Renal pelvis (tissue), 4 donors: Measurements from ENCODE around the gene RAB8A. TPM values are rescaled to one million over a fixed set of nuclear protein-coding genes. Genes with fewer than 3 reads are reported as not detected.
"Not testable (repeated sequence)": the region's sequence is repeated elsewhere in the genome, so short reads cannot be mapped to it uniquely, and the experiment has no call there.

Source experiments
- DNase-seq: peaks from one replicate; pipeline ENCODE4 v3.0.0-alpha.2; 2013
- polyA plus RNA-seq, 3 donors: library from polyadenylated mRNA; unstranded; fragments of 120-200 nt; gene quantifications; one replicate each; pipeline ENCODE4 v1.2.1, GENCODE V29; 2013; ENCODE audit not compliant: insufficient read length in 3 of 3

RAB8A gene
- polyA plus RNA-seq, 3 donors = 69.8 to 92.8 (median 89.6) TPM

DNA sequence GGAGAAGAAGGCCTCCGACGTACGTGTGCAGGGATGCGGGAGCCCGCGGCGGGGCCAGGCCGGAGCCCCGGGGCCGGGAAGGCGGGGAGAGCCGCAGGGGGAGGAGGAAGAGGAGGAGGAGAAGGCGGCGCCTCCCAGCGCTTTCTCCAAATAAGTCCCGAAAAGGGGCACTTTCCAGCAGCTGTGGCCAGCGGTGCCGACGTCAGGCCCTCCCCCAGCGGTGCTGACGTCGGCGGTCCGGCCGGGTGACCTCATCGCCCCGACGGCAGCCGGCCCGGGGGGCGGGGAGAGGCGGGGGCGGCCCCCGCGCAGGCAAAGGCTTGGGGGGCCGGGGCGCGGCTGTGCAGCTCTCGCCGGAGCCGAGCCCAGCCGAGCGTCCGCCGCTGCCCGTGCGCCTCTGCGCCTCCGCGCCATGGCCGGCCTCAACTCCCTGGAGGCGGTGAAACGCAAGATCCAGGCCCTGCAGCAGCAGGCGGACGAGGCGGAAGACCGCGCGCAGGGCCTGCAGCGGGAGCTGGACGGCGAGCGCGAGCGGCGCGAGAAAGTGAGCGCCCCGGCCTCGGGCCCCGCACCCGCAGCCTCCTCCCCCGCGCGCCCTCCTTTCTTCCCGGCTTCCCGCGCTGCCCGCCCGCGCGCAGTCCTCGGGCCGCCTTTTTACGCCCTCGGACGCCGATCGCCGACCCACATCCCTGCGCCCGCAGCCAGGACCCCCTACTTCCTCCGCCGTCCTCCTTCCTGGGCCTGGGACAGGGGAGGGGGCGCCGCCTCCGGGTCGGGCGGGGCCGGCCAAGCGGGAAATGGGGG lies 35.3 kb upstream of the RAB8A start, which contains the start of gene TPM4:
Gene TPM4 (plus strand): TSS at position 342 of the 804 bp plus-strand sequence. CDS start 71 bp downstream, at position 413.
- peak; percentile 93 for DNase-seq

DNA sequence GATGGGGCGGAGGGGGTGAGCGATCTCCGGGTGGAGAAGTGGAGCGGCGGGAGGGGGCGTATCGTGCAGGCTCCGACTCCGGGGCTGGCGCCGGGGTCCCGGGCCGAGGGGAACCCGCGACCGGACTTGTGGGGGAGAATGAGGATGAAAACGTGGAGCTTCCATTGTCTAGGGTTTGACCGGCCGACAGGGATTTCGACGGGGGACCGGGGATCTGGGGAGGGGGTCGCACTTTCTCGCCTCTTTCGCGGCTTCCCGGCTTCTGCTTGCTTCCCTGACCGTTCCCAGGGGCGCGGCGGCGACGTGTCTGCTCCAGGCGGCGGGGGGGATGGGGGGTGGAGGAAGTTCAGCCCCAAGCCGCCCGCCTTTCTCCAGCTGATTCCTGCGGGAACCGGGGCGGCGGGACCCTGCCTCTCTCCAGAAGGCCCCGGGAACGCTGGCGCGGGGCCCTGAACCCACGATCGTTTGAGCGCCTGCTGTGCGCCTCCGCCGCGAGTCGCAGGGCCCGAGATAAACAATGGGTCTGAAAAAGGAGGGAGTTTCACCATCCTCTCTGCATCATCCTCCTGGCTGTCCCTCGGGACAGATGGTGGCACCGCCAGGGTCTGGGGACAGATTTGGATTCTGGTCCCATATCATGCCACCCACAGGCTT lies 34.6 kb upstream of the RAB8A start:
- no peak for DNase-seq

DNA sequence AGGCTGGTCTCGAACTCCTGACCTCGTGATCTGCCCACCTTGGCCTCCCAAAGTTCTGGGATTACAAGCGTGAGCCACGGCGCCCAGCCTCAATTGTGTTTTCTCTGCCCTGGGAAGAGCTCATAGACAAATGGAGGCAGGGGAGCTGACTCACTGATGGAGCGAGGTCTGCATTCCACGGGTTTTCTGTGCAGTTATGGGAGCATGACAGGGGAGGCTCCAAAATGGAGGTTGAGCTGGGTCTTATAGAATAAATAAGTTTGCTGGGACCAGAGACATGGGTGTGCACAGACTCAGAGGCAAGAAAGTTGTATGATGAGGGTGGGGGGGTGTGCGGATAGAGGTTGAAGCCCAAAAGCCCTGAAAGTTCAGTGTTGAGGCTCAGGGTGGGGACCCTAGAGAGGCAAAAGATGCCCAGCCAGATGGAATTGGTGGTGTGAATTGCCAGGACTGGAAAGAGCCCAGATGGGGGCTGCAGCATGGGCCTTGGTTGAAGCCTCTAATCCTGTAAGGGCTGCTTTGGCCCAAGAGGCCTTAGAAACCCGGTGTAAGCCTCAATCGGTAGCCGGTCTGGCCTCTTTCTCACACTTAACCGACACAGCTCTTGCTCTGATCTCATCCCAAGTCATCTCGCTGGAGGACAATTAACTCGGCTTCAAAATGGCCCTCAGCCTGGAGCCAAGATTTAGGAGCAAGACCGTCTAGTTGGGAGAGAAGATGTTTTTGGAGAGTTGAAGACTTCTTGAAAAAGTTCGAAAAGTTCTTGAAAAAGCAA lies 33.5 kb upstream of the RAB8A start:
- DNase-seq = no peak

DNA sequence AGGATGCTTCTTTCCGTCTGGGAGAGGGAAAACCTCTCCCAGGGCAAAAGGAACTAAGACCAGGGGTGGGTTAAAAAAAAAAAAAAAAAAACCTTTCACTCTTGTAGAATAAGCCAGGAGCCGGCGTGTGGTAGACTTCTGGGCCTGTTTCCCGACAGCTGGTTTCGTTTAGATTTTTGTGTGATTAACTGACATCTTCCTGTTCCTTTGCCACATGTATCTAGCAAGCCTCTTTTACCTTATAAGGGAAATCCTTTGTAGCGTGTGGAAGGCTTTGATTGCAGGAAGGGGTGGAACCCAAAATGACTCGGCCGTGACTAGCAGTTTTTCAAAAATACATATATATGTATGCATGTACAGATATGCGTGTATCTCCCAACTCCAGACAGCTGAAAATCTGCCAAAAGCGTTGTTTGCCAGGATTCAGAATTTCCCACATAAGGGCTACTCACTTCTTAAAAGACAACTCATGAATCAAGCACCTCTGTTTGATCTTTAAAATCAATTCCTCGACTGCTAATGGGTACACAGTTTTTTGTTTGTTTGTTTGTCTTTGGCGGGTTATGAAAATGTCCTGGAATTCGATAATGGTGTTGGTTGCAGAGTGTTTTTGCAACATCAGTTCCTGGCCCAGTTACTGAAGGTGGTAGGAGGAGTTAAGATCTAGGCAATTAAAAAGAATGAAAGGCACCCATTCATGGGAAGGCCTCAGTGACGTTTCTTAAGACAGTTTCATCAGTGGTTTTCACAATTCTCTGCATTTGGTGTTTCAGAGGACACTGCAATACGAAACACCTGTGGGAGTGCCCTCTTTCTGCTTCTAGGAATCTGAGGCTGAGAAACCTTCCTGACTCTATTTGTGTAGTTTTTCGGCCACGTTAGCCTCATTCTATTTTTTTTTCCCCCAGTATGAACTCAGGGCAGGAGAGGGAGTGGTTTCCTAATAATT lies 32.7 kb upstream of the RAB8A start:
- DNase-seq = peak; percentile 90

DNA sequence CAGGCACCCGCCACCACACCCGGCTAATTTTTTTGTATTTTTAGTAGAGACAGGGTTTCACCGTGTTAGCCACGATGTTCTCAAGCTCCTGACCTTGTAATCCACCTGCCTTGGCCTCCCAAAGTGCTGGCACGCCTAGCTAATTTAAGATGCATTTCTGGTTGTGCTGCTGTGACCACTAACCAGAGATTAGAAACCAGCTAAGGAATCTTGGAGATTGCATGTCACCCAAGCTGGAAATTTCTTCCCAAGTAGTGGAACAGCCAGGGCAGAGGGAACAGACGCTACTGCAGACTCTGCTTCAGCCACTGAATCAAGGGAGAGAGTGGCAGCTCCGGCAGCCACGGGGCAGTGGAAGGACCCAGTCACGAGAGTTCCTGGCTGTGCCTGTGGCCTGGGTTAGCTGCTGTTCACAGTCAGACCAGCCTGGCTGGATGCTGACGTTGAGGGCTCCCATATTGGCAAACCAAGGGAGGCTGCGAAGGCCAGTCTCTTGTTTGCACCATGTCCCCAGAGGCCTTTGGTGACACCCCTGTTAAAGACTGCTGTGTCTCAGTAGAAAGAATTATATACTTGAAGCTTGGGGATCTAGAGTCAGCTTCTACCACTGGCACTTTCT lies 27.5 kb upstream of the RAB8A start:
- no peak for DNase-seq

DNA sequence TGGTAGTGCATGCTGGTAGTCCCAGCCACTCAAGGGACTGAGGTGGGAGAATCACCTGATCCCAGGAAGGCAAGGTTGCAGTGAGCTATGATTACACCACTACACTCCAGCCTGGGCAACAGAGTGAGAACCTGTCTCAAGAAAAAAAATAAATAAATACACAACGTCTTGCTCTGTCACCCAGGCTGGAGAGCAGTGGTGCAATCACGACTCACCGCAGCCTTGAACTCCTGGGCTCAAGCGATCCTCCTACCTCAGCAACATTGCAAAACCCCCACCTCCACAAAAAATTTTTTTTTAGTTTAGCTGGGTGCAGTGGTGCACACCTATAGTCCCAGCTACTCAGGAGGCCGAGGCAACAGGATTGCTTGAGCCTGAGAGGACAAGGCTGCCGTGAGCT lies 26.6 kb upstream of the RAB8A start:
- no peak for DNase-seq

DNA sequence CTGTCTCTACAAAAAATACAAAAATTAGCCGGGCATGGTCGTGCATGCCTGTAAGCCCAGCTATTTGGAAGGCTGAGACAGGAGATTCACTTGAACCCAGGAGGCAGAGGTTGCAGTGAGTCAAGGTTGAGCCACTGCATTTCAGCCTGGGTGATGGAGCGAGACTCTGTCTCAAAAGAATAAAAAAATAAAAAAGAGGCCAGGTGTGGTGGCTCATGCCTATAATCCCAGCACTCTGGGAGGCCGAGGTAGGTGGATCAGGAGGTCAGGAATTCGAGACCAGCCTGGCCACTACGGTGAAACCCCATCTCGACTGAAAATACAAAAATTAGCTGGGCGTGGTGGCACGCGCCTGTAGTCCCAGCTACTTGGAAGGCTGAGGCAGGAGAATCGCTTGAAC lies 24.3 kb upstream of the RAB8A start:
- DNase-seq = not testable (repeated sequence)

DNA sequence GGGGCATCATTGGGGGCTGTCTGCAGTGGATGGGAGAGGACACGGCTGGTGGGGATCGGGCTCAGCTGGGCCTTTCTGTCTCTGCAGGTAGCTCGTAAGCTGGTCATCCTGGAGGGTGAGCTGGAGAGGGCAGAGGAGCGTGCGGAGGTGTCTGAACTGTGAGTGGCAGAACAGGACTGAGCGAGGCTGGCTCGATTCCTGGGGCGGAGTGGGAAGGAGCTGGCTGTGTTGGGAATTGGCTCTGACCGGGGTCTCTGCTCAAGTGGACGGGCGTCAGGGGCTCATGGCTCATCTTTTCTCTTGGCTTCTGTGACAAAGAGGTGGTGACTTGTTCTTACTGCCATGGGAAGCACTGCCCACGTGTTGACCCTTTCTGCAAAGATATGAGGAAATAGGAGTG lies 23.7 kb upstream of the RAB8A start:
- DNase-seq = no peak

DNA sequence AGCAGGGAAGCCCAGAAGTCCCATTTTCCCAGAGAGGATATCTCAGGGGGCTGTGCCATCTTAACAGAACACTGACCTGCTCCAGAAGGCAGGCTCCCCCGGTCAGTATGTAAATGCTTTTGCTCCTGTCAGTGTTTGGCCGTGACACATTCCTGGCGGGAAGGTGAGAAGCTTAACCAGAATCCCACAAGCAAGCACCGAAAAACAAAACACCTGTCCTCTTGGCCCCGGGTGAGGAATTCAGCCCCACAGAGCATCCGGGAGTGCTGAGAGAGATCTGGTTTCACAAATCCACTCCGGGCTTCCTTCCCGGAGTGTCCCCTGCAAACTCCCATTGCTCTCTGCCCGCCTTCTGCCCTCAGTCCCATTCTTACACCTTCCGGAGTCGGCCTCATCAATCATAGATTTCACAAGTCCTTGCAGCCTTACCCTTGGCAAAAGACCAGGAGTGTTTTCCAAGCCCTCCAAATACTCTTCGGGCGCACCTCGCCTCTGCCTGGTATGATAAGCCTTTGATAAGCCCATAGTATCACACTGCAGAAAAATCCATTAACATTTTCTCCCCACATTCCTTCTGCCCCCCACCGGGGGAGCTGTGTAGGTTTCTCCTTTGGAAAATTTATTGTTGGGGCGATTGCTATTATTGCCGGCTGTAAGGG lies 23.2 kb upstream of the RAB8A start:
- DNase-seq = no peak

DNA sequence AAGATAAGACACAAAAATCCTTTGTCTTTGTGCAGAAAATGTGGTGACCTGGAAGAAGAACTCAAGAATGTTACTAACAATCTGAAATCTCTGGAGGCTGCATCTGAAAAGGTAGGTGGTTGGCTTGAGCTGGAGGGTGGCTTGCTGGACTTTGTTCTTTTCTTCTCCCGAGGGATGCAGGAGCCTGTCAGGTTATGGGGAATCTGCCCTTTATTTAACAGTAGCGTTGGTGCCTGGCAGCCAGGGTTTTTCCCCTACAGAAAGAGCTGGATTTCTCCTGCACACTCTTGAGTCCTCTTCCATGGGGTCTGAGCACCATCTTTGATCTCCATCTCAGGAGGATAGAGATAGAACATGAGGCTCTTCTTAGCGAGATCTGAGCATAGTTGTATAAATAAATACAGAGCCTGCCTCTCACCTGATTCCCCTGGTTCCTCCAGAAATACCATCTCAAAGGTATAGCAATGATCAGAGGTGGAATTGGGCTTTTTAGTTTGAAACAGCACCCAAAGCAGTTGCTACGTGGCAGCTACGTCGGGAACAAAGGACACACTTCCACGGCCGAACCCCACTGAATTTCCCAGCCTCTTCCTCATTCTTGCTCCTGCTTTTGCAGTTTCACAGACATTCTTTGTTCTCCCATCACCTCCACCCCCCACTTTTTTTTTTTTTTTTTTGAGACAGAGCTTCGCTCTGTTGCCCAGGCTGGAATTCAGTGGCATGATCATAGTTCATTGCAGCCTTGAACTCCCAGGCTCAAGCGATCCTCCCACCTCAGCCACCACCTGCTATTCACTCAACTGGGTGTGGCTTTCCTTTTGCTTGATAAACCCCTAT lies 22.5 kb upstream of the RAB8A start:
- no peak for DNase-seq

DNA sequence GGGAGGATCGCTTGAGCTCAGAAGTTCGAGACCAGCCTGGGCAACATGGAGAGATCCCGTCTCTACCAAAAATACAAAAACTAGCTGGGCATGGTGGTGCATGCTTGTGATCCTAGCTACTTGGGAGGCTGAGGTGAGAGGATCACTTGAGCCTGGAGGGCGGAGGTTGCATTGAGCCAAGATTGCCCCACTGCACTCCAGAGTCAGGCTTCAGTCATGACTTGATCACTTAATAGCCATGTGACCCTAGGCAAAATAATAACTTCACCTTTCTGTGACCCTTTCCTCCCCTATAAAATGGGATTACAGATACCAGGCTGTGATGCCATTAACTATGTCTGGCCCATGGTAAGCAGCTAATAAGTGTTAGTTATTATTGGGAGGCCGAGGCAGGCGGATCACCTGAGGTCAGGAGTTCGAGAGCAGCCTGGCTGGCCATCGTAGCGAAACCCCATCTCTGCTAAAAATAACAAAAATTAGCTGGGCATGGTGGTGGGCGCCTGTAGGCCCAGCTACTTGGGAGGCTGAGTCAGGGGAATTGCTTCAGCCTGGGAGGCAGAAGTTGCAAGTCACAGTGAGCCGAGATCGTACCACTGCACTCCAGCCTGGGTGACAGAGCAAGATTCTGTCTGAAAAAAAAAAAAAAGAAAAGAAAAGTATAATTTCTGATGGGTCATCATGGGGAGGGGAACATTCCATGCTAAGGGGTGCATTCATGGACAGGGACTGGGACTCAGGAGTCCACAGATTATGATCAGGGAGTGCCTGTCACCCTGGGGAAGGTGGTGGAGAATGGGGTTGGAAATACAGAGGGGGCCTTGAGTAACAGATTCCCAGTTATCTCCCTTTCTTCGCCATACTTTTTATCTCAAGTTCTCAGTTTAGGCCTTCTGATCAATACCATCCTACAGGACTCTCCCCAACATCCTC lies 19.9 kb upstream of the RAB8A start:
- no peak for DNase-seq

DNA sequence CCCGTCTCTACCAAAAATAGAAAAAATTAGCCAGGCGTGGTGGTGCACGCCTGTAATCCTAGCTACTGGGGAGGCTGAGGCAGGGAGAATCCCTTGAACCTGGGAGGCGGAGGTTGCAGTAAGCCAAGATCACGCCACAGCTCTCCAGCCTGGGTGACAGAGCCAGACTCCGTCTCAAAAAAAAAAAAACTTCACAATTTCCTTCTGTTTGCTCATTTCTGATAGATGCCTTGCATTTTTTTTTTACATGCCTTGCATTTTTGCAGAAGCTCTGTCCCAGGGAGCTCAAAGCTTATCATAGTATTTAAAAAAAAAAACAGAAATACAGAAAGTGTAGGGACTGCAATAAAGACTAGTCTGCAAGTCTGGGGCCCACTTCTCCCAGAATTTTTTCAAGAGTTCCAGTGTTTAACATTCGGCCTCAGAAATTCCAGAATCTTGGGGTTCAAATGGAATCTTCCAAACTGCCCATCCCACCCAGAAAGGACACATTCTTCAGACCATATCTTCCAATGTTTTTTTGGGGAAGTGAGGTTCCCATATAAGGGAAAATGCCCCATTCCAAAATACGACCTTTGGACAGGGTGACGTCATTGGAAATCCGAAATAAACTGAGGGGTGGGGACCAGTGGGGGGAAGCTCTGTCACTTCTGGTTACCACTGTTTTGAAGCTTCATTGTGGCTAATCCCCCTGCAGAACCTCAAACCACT lies 17.2 kb upstream of the RAB8A start:
- DNase-seq = no peak

DNA sequence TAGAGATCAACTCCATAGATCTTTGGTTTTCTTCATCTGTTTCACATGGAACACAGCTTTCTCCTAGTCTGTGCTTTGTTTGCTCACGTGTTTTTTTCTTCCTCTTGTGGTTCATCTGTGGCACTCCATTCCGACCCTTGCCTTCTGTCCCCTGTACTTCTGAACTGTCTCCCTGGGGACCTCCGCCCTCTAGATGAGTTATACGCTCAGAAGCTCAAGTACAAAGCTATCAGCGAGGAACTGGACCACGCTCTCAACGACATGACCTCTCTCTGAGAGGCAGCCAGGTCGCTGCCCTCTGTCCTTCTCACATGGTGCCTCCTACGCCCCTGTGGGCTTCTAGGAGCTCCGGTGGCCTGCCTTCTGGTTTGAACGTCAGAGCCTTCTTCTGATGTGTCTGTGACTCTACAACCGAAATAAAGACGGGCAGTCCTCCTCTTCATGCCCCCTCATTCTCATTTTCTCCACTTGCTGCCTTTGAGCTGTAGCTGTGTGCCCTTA lies 16.6 kb upstream of the RAB8A start:
- no peak for DNase-seq

DNA sequence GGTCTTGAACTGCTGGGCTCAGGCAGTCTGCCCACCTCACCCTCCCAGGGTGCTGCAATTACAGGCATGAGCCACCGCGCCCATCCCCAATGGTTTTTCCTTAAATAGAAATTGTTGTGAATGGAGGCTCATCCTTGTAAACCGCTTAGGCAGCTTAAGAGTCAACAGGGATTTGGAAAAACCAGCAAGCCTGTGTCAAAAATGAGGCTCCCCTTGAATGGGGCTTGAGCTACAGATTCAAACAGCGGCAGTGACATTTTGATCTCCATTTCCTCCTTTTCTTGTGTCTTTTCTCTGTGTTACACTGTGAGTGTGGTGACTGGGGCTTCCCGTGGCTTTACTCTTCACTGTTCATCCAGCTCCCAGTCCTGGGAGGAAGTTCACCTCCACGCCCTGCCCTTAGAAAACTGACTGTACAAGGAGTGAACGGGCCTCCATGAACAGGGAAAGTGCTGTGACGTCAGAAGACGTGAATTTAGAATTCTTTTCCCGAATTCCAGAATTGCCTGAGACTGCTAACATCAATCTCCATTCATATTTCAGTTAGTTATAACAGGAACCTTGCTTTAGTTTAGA lies 15.3 kb upstream of the RAB8A start:
- DNase-seq = no peak

DNA sequence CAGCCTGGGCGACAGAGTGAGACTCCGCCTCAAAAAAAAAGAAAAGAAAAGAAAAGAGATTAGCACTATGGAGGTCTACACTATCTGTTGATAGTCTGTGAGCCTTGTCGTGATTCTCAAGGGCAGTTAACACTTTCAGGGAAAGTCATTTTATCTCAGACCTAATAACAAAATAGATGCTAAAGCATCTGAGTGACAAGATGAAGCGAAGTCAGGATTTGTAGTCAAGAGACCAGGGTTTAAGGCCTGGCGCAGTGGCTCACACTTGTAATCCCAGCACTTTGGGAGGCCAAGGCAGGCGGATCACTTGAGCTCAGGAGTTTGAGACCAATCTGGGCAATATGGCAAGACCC lies 13.3 kb upstream of the RAB8A start:
- DNase-seq = no peak

DNA sequence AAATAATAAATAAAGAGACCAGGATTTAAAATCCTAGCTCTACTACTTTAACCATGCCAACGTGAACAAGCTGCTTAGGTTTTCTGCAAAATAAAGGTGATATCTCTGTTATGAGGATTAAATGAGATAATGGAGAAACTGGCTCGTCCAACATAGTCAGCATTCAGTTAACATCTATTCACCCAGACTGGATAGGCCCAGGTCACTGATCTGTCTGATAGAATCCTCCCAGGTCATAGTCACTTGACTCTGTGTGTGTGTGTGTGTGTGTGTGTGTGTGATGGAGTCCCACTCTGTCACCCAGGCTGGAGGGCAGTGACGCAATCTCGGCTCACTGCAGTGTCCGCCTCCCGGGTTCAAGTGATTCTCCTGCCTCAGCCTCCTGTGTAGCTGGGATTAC lies 12.9 kb upstream of the RAB8A start:
- DNase-seq = no peak

DNA sequence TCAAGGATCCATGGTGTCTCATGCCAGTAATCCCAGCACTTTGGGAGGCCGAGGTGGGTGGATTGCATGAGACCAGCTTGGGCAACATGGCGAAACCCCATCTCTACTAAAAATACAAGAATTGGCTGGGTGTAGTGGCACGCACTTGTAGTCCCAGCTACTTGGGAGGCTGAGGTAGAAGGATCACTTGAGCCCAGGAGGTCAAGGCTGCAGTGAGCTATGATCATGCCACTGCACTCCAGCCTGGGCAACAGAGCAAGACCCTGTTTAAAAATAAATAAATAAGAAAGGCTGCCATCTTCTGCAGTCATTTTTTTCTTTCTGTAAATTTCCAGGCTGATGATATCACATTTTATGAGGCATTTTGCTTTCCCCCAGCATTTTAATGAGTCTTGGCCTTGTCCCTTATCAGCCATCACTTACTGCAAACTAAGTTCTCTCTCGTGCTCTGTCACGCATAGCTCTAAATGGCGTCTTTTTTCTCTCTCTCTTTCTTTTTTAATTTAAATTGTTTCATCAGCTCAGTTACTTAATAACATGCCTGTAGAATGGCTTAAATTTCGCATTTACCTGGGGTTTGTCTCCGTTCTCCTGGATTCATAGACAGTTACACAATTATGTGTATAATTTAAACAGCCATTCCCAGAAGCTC lies 12.2 kb upstream of the RAB8A start:
- not testable (repeated sequence) for DNase-seq
